Measurements from ENCODE around the gene CDC14B.

DNA sequence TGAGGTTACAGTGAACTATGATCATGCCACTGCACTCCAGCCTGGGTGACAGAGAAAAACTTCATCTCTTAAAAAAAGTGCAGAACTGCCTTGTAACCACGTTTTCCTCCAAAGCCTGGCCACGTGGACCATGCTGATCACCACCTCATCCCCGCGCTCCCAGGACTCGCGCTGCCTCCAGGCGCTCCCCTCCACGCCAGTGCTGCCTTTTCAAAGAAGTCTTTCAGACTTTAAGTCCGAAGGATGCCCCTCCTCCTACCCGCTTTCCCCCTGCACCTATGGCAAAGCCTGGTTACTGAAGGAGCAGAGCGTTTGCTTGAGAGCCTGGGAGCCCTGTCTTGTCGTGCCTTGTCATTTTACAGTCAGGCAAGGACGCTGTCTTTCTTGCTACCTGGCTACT is 125.9 kb downstream of the CDC14B start:
- TF ChIP-seq, protein P1, sequence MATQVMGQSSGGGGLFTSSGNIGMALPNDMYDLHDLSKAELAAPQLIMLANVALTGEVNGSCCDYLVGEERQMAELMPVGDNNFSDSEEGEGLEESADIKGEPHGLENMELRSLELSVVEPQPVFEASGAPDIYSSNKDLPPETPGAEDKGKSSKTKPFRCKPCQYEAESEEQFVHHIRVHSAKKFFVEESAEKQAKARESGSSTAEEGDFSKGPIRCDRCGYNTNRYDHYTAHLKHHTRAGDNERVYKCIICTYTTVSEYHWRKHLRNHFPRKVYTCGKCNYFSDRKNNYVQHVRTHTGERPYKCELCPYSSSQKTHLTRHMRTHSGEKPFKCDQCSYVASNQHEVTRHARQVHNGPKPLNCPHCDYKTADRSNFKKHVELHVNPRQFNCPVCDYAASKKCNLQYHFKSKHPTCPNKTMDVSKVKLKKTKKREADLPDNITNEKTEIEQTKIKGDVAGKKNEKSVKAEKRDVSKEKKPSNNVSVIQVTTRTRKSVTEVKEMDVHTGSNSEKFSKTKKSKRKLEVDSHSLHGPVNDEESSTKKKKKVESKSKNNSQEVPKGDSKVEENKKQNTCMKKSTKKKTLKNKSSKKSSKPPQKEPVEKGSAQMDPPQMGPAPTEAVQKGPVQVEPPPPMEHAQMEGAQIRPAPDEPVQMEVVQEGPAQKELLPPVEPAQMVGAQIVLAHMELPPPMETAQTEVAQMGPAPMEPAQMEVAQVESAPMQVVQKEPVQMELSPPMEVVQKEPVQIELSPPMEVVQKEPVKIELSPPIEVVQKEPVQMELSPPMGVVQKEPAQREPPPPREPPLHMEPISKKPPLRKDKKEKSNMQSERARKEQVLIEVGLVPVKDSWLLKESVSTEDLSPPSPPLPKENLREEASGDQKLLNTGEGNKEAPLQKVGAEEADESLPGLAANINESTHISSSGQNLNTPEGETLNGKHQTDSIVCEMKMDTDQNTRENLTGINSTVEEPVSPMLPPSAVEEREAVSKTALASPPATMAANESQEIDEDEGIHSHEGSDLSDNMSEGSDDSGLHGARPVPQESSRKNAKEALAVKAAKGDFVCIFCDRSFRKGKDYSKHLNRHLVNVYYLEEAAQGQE (IDR thresholded peaks at IDR 0.05; ENCODE audit: borderline replicate concordance), result no peak
- no peak for TF ChIP-seq EP300 (conservative IDR thresholded peaks at IDR 0.05; ENCODE audit: poor library complexity, severe bottlenecking)
- TF ChIP-seq, protein P2, sequence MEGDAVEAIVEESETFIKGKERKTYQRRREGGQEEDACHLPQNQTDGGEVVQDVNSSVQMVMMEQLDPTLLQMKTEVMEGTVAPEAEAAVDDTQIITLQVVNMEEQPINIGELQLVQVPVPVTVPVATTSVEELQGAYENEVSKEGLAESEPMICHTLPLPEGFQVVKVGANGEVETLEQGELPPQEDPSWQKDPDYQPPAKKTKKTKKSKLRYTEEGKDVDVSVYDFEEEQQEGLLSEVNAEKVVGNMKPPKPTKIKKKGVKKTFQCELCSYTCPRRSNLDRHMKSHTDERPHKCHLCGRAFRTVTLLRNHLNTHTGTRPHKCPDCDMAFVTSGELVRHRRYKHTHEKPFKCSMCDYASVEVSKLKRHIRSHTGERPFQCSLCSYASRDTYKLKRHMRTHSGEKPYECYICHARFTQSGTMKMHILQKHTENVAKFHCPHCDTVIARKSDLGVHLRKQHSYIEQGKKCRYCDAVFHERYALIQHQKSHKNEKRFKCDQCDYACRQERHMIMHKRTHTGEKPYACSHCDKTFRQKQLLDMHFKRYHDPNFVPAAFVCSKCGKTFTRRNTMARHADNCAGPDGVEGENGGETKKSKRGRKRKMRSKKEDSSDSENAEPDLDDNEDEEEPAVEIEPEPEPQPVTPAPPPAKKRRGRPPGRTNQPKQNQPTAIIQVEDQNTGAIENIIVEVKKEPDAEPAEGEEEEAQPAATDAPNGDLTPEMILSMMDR (IDR thresholded peaks at IDR 0.05; ENCODE audit: poor library complexity, severe bottlenecking), result no peak

Data from neural cell (in vitro differentiated cells).